ENCODE measurements around the gene FSTL4. TPM values are rescaled to one million over a fixed set of nuclear protein-coding genes. Genes with fewer than 3 reads are reported as not detected.
"Not testable (repeated sequence)": the region's sequence is repeated elsewhere in the genome, so short reads cannot be mapped to it uniquely, and the experiment has no call there.

The FSTL4 gene
- total RNA-seq, 1 experiment from 2014 or later: not detected

- H3K27me3 Mint-ChIP-seq (ENCODE audit: unreplicated experiment): peaks cover 84% of the 10 kb centered on the region
- H3K36me3 Mint-ChIP-seq (ENCODE audit: insufficient read depth, unreplicated experiment): no peaks in the 10 kb centered on the region
- DNase-seq: no peak
- intact Hi-C loops (cut with micrococcal nuclease; ENCODE audit: unreplicated experiment): no loop called here
- H3K4me1 Mint-ChIP-seq (ENCODE audit: low read depth, unreplicated experiment): no peaks in the 10 kb centered on the region
- CTCF ChIA-PET: no interaction called here
- TF ChIP-seq, protein P1, sequence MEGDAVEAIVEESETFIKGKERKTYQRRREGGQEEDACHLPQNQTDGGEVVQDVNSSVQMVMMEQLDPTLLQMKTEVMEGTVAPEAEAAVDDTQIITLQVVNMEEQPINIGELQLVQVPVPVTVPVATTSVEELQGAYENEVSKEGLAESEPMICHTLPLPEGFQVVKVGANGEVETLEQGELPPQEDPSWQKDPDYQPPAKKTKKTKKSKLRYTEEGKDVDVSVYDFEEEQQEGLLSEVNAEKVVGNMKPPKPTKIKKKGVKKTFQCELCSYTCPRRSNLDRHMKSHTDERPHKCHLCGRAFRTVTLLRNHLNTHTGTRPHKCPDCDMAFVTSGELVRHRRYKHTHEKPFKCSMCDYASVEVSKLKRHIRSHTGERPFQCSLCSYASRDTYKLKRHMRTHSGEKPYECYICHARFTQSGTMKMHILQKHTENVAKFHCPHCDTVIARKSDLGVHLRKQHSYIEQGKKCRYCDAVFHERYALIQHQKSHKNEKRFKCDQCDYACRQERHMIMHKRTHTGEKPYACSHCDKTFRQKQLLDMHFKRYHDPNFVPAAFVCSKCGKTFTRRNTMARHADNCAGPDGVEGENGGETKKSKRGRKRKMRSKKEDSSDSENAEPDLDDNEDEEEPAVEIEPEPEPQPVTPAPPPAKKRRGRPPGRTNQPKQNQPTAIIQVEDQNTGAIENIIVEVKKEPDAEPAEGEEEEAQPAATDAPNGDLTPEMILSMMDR (IDR thresholded peaks at IDR 0.05; ENCODE audit: unreplicated experiment): no peak
- no peak overlapping the region for H3K4me3 Mint-ChIP-seq (ENCODE audit: low read depth, unreplicated experiment)
- no peaks in the 10 kb centered on the region for H3K9me3 Mint-ChIP-seq (ENCODE audit: low read depth, unreplicated experiment)
- no TSS peak for BruUV-seq (replicated peaks)
- no peak overlapping the region for H3K27ac Mint-ChIP-seq (ENCODE audit: unreplicated experiment)
These were observed 163.2 kb downstream of the FSTL4 start for GRCh38 chr5:133449181-133449580.

- CTCF ChIA-PET: no interaction called here
- TF ChIP-seq, protein P1 (IDR thresholded peaks at IDR 0.05; ENCODE audit: unreplicated experiment): no peak
- no peaks in the 10 kb centered on the region for H3K36me3 Mint-ChIP-seq (ENCODE audit: insufficient read depth, unreplicated experiment)
- no peaks in the 10 kb centered on the region for H3K9me3 Mint-ChIP-seq (ENCODE audit: low read depth, unreplicated experiment)
- no peak overlapping the region for H3K27ac Mint-ChIP-seq (ENCODE audit: unreplicated experiment)
- H3K4me1 Mint-ChIP-seq (ENCODE audit: low read depth, unreplicated experiment): no peaks in the 10 kb centered on the region
- H3K27me3 Mint-ChIP-seq (ENCODE audit: unreplicated experiment): peaks cover 74% of the 10 kb centered on the region
- no TSS peak for BruUV-seq (replicated peaks)
- DNase-seq: no peak
- no peak overlapping the region for H3K4me3 Mint-ChIP-seq (ENCODE audit: low read depth, unreplicated experiment)
- intact Hi-C loops (cut with micrococcal nuclease; ENCODE audit: unreplicated experiment): no loop called here
These were observed 165.9 kb downstream of the FSTL4 start for GRCh38 chr5:133446440-133446839.

GRCh38 chr5:133445744-133446143 lies 166.6 kb downstream of the FSTL4 start:
- H3K27me3 Mint-ChIP-seq (ENCODE audit: unreplicated experiment): peaks cover 74% of the 10 kb centered on the region
- no peak for DNase-seq
- H3K9me3 Mint-ChIP-seq (ENCODE audit: low read depth, unreplicated experiment): no peaks in the 10 kb centered on the region
- no TSS peak for BruUV-seq (replicated peaks)
- H3K4me3 Mint-ChIP-seq (ENCODE audit: low read depth, unreplicated experiment): no peak overlapping the region
- TF ChIP-seq, protein P1 (IDR thresholded peaks at IDR 0.05; ENCODE audit: unreplicated experiment): no peak
- H3K36me3 Mint-ChIP-seq (ENCODE audit: insufficient read depth, unreplicated experiment): no peaks in the 10 kb centered on the region
- no peaks in the 10 kb centered on the region for H3K4me1 Mint-ChIP-seq (ENCODE audit: low read depth, unreplicated experiment)
- no peak overlapping the region for H3K27ac Mint-ChIP-seq (ENCODE audit: unreplicated experiment)
- CTCF ChIA-PET: no interaction called here
- intact Hi-C loops (cut with micrococcal nuclease; ENCODE audit: unreplicated experiment): no loop called here

- intact Hi-C loops (cut with micrococcal nuclease; ENCODE audit: unreplicated experiment); H3K9me3 Mint-ChIP-seq (ENCODE audit: low read depth, unreplicated experiment); DNase-seq; H3K36me3 Mint-ChIP-seq (ENCODE audit: insufficient read depth, unreplicated experiment); H3K27ac Mint-ChIP-seq (ENCODE audit: unreplicated experiment); BruUV-seq (replicated peaks); H3K4me3 Mint-ChIP-seq (ENCODE audit: low read depth, unreplicated experiment); H3K4me1 Mint-ChIP-seq (ENCODE audit: low read depth, unreplicated experiment): not testable (repeated sequence)
- peaks cover 74% of the 10 kb centered on the region for H3K27me3 Mint-ChIP-seq (ENCODE audit: unreplicated experiment)
- CTCF ChIA-PET: interaction anchor here (1.2 kb wide), 1 partner anchor 22 kb away, joined by 3 read pairs; no protein-coding TSS in a partner anchor
These were observed 167.1 kb downstream of the FSTL4 start for GRCh38 chr5:133445204-133445603.

DNA sequence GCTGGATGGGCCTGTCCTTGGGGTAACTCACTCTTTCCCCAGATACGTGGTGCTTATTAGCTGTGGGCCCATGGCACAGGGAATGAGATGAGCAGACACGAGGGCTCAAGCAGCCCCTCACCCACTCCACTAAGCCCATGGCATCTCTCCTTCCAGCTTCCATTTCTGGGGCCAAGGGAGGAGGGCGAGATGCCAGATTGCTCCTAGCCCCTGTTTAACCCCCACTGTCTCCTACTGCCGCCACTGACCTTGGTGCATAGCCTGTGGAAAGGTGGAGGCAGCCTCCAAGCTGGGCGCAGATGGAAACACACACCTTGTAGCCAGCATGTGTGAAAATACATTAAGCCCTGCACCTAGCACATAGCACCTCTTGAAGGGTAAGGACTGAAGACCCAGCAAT lies 167.6 kb downstream of the FSTL4 start:
- intact Hi-C loops (cut with micrococcal nuclease; ENCODE audit: unreplicated experiment): no loop called here
- Mint-ChIP-seq H3K9me3 (ENCODE audit: low read depth, unreplicated experiment) (no peaks in the 10 kb centered on the region), H3K27me3 (ENCODE audit: unreplicated experiment) (peaks cover 69% of the 10 kb centered on the region), H3K4me3 (ENCODE audit: low read depth, unreplicated experiment) (no peak overlapping the region), H3K27ac (ENCODE audit: unreplicated experiment) (no peak overlapping the region), H3K4me1 (ENCODE audit: low read depth, unreplicated experiment) (no peaks in the 10 kb centered on the region), H3K36me3 (ENCODE audit: insufficient read depth, unreplicated experiment) (no peaks in the 10 kb centered on the region)
- BruUV-seq (replicated peaks): no TSS peak
- no peak for DNase-seq
- CTCF ChIA-PET: interaction anchor here (1.2 kb wide), 1 partner anchor 21 kb away, joined by 3 read pairs; no protein-coding TSS in a partner anchor
- TF ChIP-seq, protein P1 (IDR thresholded peaks at IDR 0.05; ENCODE audit: unreplicated experiment): no peak
